KMS-11 (cell line): ENCODE measurements around the gene COL23A1.

Experiments
- H2AFZ ChIP-seq: fragments of 200-600 bp; sonication (generic); 2 replicates; pipeline ENCODE4 v1.6.1; 2016; ENCODE audit warnings: antibody characterized with exemption, mixed run types, low read depth
- H3K27ac ChIP-seq: fragments of 200-600 bp; sonication (generic); 2 replicates; pipeline ENCODE4 v1.6.1; 2016; ENCODE audit warnings: mild to moderate bottlenecking, mixed run types
- H3K27me3 ChIP-seq: fragments of 200-600 bp; sonication (generic); 2 replicates; pipeline ENCODE4 v1.6.1; 2017; ENCODE audit warnings: mild to moderate bottlenecking, low read depth, mixed run types, moderate library complexity; ENCODE audit not compliant: insufficient read depth
- H3K36me3 ChIP-seq: fragments of 200-600 bp; sonication (generic); 2 replicates; pipeline ENCODE4 v1.6.1; 2017; ENCODE audit warnings: mild to moderate bottlenecking, mixed run types; ENCODE audit not compliant: insufficient read depth
- H3K4me1 ChIP-seq: fragments of 200-600 bp; sonication (generic); 2 replicates; pipeline ENCODE4 v1.6.1; 2016; ENCODE audit warnings: mild to moderate bottlenecking, low read depth, mixed run types; ENCODE audit not compliant: poor library complexity, severe bottlenecking
- H3K4me2 ChIP-seq: fragments of 200-600 bp; sonication (generic); 2 replicates; pipeline ENCODE4 v1.7.0; 2016; ENCODE audit warnings: mild to moderate bottlenecking, mixed run types
- H3K4me3 ChIP-seq: fragments of 200-600 bp; sonication (generic); IDR thresholded peaks from 2 replicates; pipeline ENCODE4 v1.6.1; 2017; ENCODE audit warnings: low read depth, low read length, mixed read lengths; ENCODE audit not compliant: insufficient read depth
- H3K79me2 ChIP-seq: fragments of 200-600 bp; sonication (generic); 2 replicates; pipeline ENCODE4 v1.6.1; 2016; ENCODE audit warnings: low read depth, mixed run types; ENCODE audit not compliant: insufficient read depth
- H3K9ac ChIP-seq: fragments of 200-600 bp; sonication (generic); 2 replicates; pipeline ENCODE4 v1.6.1; 2016; ENCODE audit warnings: mild to moderate bottlenecking, mixed run types
- H4K20me1 ChIP-seq: fragments of 200-600 bp; sonication (generic); 2 replicates; pipeline ENCODE4 v1.6.1; 2016; ENCODE audit warnings: mild to moderate bottlenecking, mixed run types; ENCODE audit not compliant: insufficient read depth
- CTCF ChIP-seq: fragments of 200-600 bp; sonication (generic); conservative IDR thresholded peaks from 2 replicates; pipeline ENCODE4 v1.6.1; 2017; ENCODE audit warnings: low read depth, mild to moderate bottlenecking, antibody characterized with exemption, low read length, moderate library complexity, mixed read lengths

Gene COL23A1

GRCh38 chr5:178291969-178292825 is 298.0 kb downstream of the COL23A1 start:
- no peak for TF ChIP-seq CTCF
- Histone ChIP-seq H3K27me3 (peaks cover 7% of the 10 kb centered on the region; the same call in 1 of the 2 replicates), H3K4me3 (no peak overlapping the region), H4K20me1 (no peaks in the 10 kb centered on the region), H3K4me2 (no peak overlapping the region), H3K36me3 (no peaks in the 10 kb centered on the region), H2AFZ (no peak overlapping the region), H3K9ac (no peak overlapping the region), H3K27ac (no peak overlapping the region), H3K4me1 (no peaks in the 10 kb centered on the region), H3K79me2 (no peaks in the 10 kb centered on the region)

- Histone ChIP-seq H3K9ac (no peak overlapping the region), H3K27ac (no peak overlapping the region), H4K20me1 (no peaks in the 10 kb centered on the region), H3K4me1 (no peaks in the 10 kb centered on the region), H2AFZ (no peak overlapping the region), H3K79me2 (no peaks in the 10 kb centered on the region), H3K4me3 (no peak overlapping the region), H3K27me3 (peaks cover 7% of the 10 kb centered on the region; the same call in 1 of the 2 replicates), H3K4me2 (no peak overlapping the region), H3K36me3 (no peaks in the 10 kb centered on the region)
- TF ChIP-seq CTCF, result no peak
These were observed 299.0 kb downstream of the COL23A1 start for GRCh38 chr5:178291161-178291561.

GRCh38 chr5:178290376-178290775 is 299.8 kb downstream of the COL23A1 start:
- Histone ChIP-seq H2AFZ (no peak overlapping the region), H3K27ac (no peak overlapping the region), H3K4me1 (no peaks in the 10 kb centered on the region), H3K79me2 (no peaks in the 10 kb centered on the region), H3K4me3 (no peak overlapping the region), H3K36me3 (no peaks in the 10 kb centered on the region), H4K20me1 (no peaks in the 10 kb centered on the region), H3K9ac (no peak overlapping the region), H3K27me3 (peaks cover 7% of the 10 kb centered on the region; the same call in 1 of the 2 replicates), H3K4me2 (no peak overlapping the region)
- no peak for TF ChIP-seq CTCF

GRCh38 chr5:178289438-178289837 is 300.8 kb downstream of the COL23A1 start:
- no peak for TF ChIP-seq CTCF
- no peak overlapping the region for H3K4me2 ChIP-seq

More at GRCh38 chr5:178289438-178289837, 300.8 kb downstream of the COL23A1 start:
- H3K27me3 ChIP-seq, result peaks cover 10% of the 10 kb centered on the region; the same call in 1 of the 2 replicates
- H3K36me3 ChIP-seq, result no peaks in the 10 kb centered on the region
- H4K20me1 ChIP-seq, result no peaks in the 10 kb centered on the region
- no peak overlapping the region for H2AFZ ChIP-seq
- H3K4me1 ChIP-seq, result no peaks in the 10 kb centered on the region
- no peak overlapping the region for H3K9ac ChIP-seq
- no peak overlapping the region for H3K4me3 ChIP-seq
- no peak overlapping the region for H3K27ac ChIP-seq
- no peaks in the 10 kb centered on the region for H3K79me2 ChIP-seq
